ENCODE measurements around the gene SERTAD1.

DNA sequence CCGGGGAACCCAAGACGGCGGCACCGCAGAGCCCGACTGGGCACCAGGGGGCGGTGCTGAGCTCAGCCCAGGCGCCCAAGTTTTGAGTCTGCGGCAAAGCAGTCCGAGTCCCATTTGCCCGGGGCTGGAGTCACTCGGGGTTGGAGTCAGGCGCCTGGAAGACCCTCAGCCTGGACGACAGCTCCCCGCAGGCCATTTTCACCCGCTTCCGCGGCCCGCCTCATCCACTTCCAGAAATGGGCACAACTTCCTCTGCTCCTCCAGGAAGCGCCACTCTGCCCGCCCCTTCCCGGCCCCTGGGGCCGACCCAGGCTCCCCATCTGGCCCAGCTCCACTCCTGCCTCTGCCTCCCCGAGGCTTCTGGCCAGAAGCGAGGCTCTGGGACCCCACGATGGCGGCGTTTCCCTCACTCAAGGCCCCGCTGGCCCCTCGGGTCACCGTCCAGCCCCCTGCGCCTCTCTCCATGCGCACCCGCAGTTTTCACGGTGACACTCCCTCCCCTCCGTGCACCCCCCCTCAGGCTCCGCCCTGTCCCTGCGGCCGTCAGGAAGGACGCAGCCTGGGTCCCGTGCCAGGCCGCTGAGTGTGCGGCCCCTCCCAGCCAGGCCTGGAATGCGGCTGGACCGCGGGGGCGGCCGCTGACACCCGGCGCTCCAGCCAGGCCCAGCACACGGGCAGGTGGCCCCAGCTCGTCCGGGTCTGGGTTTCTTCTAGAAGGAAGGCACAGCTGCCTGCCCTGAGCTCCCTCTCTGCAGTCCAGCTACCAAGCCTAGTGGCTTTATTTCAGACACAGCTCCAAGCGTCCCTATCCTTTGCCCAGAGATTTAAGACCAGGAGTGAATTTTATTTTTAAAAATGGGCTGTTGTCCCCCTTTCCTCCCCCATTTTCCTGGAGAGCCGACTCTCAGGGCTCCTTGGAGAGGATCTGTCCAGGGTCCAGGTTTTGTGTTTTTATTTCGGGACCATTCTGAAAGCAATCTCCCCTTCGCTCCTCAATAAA, 4.7 kb downstream of the SERTAD1 start:
- TF ChIP-seq, protein P1, sequence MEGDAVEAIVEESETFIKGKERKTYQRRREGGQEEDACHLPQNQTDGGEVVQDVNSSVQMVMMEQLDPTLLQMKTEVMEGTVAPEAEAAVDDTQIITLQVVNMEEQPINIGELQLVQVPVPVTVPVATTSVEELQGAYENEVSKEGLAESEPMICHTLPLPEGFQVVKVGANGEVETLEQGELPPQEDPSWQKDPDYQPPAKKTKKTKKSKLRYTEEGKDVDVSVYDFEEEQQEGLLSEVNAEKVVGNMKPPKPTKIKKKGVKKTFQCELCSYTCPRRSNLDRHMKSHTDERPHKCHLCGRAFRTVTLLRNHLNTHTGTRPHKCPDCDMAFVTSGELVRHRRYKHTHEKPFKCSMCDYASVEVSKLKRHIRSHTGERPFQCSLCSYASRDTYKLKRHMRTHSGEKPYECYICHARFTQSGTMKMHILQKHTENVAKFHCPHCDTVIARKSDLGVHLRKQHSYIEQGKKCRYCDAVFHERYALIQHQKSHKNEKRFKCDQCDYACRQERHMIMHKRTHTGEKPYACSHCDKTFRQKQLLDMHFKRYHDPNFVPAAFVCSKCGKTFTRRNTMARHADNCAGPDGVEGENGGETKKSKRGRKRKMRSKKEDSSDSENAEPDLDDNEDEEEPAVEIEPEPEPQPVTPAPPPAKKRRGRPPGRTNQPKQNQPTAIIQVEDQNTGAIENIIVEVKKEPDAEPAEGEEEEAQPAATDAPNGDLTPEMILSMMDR (IDR thresholded peaks at IDR 0.05; ENCODE audit: low read depth, low read length, poor library complexity, severe bottlenecking) = peak; percentile 95
- TF ChIP-seq EZH2phosphoT487 (IDR thresholded peaks at IDR 0.05; ENCODE audit: borderline replicate concordance, low read length) = no peak

Measured in DOHH2 (cell line).